Panc1 (cell line): Measurements from ENCODE around the gene KCNAB2. TPM values are rescaled to one million over a fixed set of nuclear protein-coding genes. Genes with fewer than 3 reads are reported as not detected.

Source experiments
- ATAC-seq: fragments of 200-7000 bp; cut with Tn5 transposase; 2 replicates; pipeline ENCODE4 v1.9.1; 2020; ENCODE audit warnings: mild to moderate bottlenecking, moderate library complexity
- BruUV-seq: library from RNA; stranded (reverse); fragments of 400-500 nt; replicated peaks from 2 replicates; lab custom pipeline; 2021; lab: Mats Ljungman, UMichigan
- CTCF ChIA-PET: fragments of 300-600 bp; sonication (Branson Sonifier 250); formaldehyde crosslinking; loops from one replicate; lab custom pipeline; 2022; ENCODE audit warnings: antibody characterized with exemption; lab: Charles Lee
- POLR2A ChIA-PET: fragments of 300-600 bp; sonication (Branson Sonifier 250); formaldehyde crosslinking; loops from one replicate; lab custom pipeline; 2022; ENCODE audit warnings: antibody characterized with exemption; lab: Charles Lee
- DNase-seq: peaks from one replicate; pipeline ENCODE4 v3.0.0-alpha.2; 2010; ENCODE audit warnings: low read depth, low spot score
- H3K27ac ChIP-seq: 2 replicates; pipeline ENCODE4 v1.5.1; 2011; ENCODE audit warnings: mild to moderate bottlenecking, low read length, inconsistent platforms
- H3K27me3 ChIP-seq: fragments of 200-500 bp; sonication (Bioruptor generic); 2 replicates; pipeline ENCODE4 v1.6.0; 2014; ENCODE audit warnings: low read length, inconsistent platforms; ENCODE audit not compliant: control insufficient read depth, insufficient read depth
- H3K36me3 ChIP-seq: fragments of 200-500 bp; sonication (Bioruptor generic); 2 replicates; pipeline ENCODE4 v1.5.1; 2014; ENCODE audit warnings: inconsistent platforms, mild to moderate bottlenecking, low read length, moderate library complexity; ENCODE audit not compliant: control insufficient read depth, insufficient read depth
- H3K4me1 ChIP-seq: 2 replicates; pipeline ENCODE4 v1.5.1; 2011; ENCODE audit warnings: inconsistent platforms, mild to moderate bottlenecking, low read length, moderate library complexity; ENCODE audit not compliant: control insufficient read depth, insufficient read depth
- H3K4me3 ChIP-seq, 2 experiments: 2 replicates each; pipeline ENCODE4 v1.5.1; 2011 to 2012; ENCODE audit warnings: low read depth in 2 of 2, low read length in 2 of 2, mild to moderate bottlenecking in 2 of 2, inconsistent platforms in 1 of 2, moderate library complexity in 1 of 2
- H3K9me3 ChIP-seq: fragments of 200-500 bp; sonication (Bioruptor generic); 2 replicates; pipeline ENCODE4 v1.5.1; 2014; ENCODE audit warnings: low read depth, mild to moderate bottlenecking, inconsistent platforms, low read length, moderate library complexity; ENCODE audit not compliant: control insufficient read depth, insufficient read depth
- POLR2AphosphoS5 ChIP-seq: IDR thresholded peaks from 2 replicates; pipeline ENCODE4 v1.6.1; 2012; ENCODE audit warnings: mild to moderate bottlenecking, low read depth, low read length, moderate library complexity
- SIN3A ChIP-seq: IDR thresholded peaks from 2 replicates; pipeline ENCODE4 v1.6.1; 2012; ENCODE audit warnings: low read depth, mild to moderate bottlenecking, low read length, moderate library complexity, borderline replicate concordance; ENCODE audit not compliant: insufficient read depth
- TCF7L2 ChIP-seq: IDR thresholded peaks from 2 replicates; pipeline ENCODE4 v1.6.1; 2011; ENCODE audit warnings: mild to moderate bottlenecking, low read depth, low read length, inconsistent platforms
- in situ Hi-C: cut with HindIII; loops from 2 replicates; pipeline ENCODE4 v1.10.0; 2016; ENCODE audit warnings: low sequenced_read_pairs, low pct_unique_long_range_greater_than_20kb
- intact Hi-C: fragments of 100-400 bp; cut with micrococcal nuclease; formaldehyde crosslinking; loops from one replicate; pipeline ENCODE4 v1.10.0; 2022; ENCODE audit not compliant: unreplicated experiment
- total RNA-seq: library from RNA; stranded (reverse); gene quantifications from one replicate; pipeline ENCODE4 v1.2.1, GENCODE V29; 2021; ENCODE audit not compliant: unreplicated experiment
- TF ChIP-seq, protein P1 (sequence below), 2 experiments: IDR thresholded peaks; 2 replicates each; pipeline ENCODE4 v1.6.1; 2011 to 2012; ENCODE audit warnings: low read depth in 2 of 2, control low read depth in 1 of 2, low read length in 1 of 2, mild to moderate bottlenecking in 1 of 2, moderate library complexity in 1 of 2; ENCODE audit not compliant: insufficient read depth in 1 of 2
- TF ChIP-seq, protein P2 (sequence below): fragments of 450-650 bp; IDR thresholded peaks from 2 replicates; pipeline ENCODE4 v1.5.1; 2017; ENCODE audit warnings: mild to moderate bottlenecking

The KCNAB2 gene
- total RNA-seq, 1 experiment from 2014 or later, result 27.6 TPM

DNA sequence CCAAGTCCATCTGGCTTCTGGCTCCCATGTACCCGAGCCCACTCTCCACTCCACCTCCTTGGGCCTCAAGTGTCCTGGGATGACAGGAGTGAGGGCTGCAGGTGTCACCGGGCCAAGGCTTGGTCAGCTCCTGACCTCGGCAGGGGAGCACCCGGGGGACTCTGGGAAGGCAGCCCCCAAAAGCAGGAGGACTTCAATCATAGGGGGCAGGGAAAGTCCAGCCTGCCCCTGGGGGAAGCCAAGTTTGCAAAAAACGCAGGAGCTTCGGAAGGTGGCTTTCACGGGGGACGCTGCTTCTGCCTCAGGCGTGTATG, 56.8 kb downstream of the KCNAB2 start:
- ChIA-PET CTCF (no interaction called here), POLR2A (no interaction called here)
- intact Hi-C loops, result no loop called here
- DNase-seq, result no peak
- H3K9me3 ChIP-seq, result no peaks in the 10 kb centered on the region
- TSS peak; percentile 92 for BruUV-seq
- H3K36me3 ChIP-seq, result no peaks in the 10 kb centered on the region; the same call in 1 of the 2 replicates
- peaks cover 9% of the 10 kb centered on the region; the same call in 1 of the 2 replicates for H3K4me1 ChIP-seq
- H3K27me3 ChIP-seq, result no peaks in the 10 kb centered on the region
- no peak for ATAC-seq
- TF ChIP-seq SIN3A, result no peak
- TF ChIP-seq TCF7L2, result no peak
- TF ChIP-seq, protein P1, sequence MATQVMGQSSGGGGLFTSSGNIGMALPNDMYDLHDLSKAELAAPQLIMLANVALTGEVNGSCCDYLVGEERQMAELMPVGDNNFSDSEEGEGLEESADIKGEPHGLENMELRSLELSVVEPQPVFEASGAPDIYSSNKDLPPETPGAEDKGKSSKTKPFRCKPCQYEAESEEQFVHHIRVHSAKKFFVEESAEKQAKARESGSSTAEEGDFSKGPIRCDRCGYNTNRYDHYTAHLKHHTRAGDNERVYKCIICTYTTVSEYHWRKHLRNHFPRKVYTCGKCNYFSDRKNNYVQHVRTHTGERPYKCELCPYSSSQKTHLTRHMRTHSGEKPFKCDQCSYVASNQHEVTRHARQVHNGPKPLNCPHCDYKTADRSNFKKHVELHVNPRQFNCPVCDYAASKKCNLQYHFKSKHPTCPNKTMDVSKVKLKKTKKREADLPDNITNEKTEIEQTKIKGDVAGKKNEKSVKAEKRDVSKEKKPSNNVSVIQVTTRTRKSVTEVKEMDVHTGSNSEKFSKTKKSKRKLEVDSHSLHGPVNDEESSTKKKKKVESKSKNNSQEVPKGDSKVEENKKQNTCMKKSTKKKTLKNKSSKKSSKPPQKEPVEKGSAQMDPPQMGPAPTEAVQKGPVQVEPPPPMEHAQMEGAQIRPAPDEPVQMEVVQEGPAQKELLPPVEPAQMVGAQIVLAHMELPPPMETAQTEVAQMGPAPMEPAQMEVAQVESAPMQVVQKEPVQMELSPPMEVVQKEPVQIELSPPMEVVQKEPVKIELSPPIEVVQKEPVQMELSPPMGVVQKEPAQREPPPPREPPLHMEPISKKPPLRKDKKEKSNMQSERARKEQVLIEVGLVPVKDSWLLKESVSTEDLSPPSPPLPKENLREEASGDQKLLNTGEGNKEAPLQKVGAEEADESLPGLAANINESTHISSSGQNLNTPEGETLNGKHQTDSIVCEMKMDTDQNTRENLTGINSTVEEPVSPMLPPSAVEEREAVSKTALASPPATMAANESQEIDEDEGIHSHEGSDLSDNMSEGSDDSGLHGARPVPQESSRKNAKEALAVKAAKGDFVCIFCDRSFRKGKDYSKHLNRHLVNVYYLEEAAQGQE (IDR thresholded peaks at IDR 0.05; ENCODE audit: insufficient read depth in 1 of 2, low read depth in 2 of 2, low read length in 1 of 2), result no peak
- in situ Hi-C loops, result no loop called here
- no peak overlapping the region for H3K27ac ChIP-seq
- no peak overlapping the region for H3K4me3 ChIP-seq

DNA sequence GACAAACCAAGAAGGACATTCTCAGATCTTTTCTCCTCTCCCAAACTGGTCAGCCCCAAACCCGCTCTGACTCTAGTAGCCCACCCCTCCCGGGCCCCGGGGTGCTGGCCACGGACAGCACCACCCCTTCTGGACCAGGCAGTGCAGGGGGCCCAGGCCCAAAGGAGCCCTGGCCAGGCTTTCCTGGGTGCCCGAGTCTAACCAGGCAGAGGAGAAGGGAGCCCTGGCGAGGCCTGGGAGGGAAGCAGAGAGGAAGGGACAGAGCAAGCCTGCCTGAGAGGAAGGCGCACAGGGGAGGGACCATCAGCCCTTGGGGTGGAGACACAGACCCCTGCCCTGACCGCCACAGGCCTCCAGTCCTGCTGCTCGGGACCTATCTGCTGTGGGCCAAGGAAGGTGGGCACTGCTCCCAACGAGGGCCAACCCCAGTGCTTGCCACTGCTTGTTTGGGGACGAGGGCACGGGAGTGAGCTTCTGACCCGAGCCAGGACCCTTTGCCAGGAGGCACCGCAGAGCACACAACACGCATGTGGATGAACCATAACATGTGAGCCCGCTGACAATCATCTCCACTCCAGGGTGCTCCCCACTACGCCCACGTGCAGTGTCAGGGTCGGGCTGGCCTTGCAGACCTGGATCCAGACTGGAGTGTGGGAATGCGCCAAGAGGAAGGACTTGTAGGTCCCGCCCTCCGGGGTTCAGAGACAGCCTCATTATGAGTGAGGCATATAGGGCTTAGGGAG, 57.6 kb downstream of the KCNAB2 start:
- no peaks in the 10 kb centered on the region for H3K27me3 ChIP-seq
- no peak for DNase-seq
- intact Hi-C loops, result no loop called here
- TF ChIP-seq TCF7L2 (no peak), SIN3A (no peak), POLR2AphosphoS5 (no peak)
- TF ChIP-seq, protein P1 (IDR thresholded peaks at IDR 0.05; ENCODE audit: insufficient read depth in 1 of 2, low read depth in 2 of 2, low read length in 1 of 2), result no peak
- TF ChIP-seq, protein P2, sequence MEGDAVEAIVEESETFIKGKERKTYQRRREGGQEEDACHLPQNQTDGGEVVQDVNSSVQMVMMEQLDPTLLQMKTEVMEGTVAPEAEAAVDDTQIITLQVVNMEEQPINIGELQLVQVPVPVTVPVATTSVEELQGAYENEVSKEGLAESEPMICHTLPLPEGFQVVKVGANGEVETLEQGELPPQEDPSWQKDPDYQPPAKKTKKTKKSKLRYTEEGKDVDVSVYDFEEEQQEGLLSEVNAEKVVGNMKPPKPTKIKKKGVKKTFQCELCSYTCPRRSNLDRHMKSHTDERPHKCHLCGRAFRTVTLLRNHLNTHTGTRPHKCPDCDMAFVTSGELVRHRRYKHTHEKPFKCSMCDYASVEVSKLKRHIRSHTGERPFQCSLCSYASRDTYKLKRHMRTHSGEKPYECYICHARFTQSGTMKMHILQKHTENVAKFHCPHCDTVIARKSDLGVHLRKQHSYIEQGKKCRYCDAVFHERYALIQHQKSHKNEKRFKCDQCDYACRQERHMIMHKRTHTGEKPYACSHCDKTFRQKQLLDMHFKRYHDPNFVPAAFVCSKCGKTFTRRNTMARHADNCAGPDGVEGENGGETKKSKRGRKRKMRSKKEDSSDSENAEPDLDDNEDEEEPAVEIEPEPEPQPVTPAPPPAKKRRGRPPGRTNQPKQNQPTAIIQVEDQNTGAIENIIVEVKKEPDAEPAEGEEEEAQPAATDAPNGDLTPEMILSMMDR, result no peak
- CTCF ChIA-PET, result no interaction called here
- no TSS peak for BruUV-seq
- peaks cover 9% of the 10 kb centered on the region; the same call in 1 of the 2 replicates for H3K4me1 ChIP-seq
- no peaks in the 10 kb centered on the region; the same call in 1 of the 2 replicates for H3K36me3 ChIP-seq
- in situ Hi-C loops, result no loop called here
- no peak overlapping the region for H3K27ac ChIP-seq
- no peak overlapping the region for H3K4me3 ChIP-seq
- POLR2A ChIA-PET, result no interaction called here
- ATAC-seq, result no peak
- no peaks in the 10 kb centered on the region for H3K9me3 ChIP-seq
